Thymus (tissue), 11 donors: ENCODE measurements around the gene MARK4. TPM values are rescaled to one million over a fixed set of nuclear protein-coding genes. Genes with fewer than 3 reads are reported as not detected.
"Not testable (repeated sequence)": the region's sequence is repeated elsewhere in the genome, so short reads cannot be mapped to it uniquely, and the experiment has no call there.

Experiments used
- DNase-seq, 9 donors: peaks; one replicate each; pipeline ENCODE4 v3.0.0-alpha.2; 2013; ENCODE audit warnings: low spot score in 9 of 9, low read depth in 6 of 9, missing footprints in 1 of 9
- H3K27ac ChIP-seq, 2 donors: one replicate each; pipeline ENCODE4 v1.5.1; 2013; ENCODE audit warnings: control low read depth in 1 of 2, low read depth in 1 of 2, low read length in 1 of 2, mild to moderate bottlenecking in 1 of 2, moderate library complexity in 1 of 2
- H3K27me3 ChIP-seq, 2 donors: one replicate each; pipeline ENCODE4 v1.5.1; 2013; ENCODE audit warnings: low read length in 1 of 2; ENCODE audit not compliant: control insufficient read depth in 2 of 2, insufficient read depth in 1 of 2
- H3K36me3 ChIP-seq, 2 donors: one replicate each; pipeline ENCODE4 v1.5.1; 2013; ENCODE audit warnings: low read length in 1 of 2, mild to moderate bottlenecking in 1 of 2, moderate library complexity in 1 of 2; ENCODE audit not compliant: control insufficient read depth in 2 of 2, insufficient read depth in 2 of 2
- H3K4me1 ChIP-seq, 2 donors: one replicate each; pipeline ENCODE4 v1.5.1; 2013; ENCODE audit warnings: low read length in 2 of 2; ENCODE audit not compliant: control insufficient read depth in 2 of 2, insufficient read depth in 2 of 2
- H3K4me3 ChIP-seq, 2 donors: one replicate each; pipeline ENCODE4 v1.5.1; 2013; ENCODE audit warnings: low read length in 2 of 2, control low read depth in 1 of 2, mild to moderate bottlenecking in 1 of 2
- H3K9me3 ChIP-seq, 2 donors: one replicate each; pipeline ENCODE4 v1.5.1; 2013; ENCODE audit warnings: low read length in 1 of 2, mild to moderate bottlenecking in 1 of 2; ENCODE audit not compliant: control insufficient read depth in 2 of 2, insufficient read depth in 1 of 2
- WGBS: extraction: QIAGEN DNeasy Blood & Tissue Kit; methylation state at CpG from one replicate; pipeline ENCODE4 v1.1.7; 2013; 5-methylcytosine and 5-hydroxymethylcytosine counted together
- polyA plus RNA-seq: library from polyadenylated mRNA; stranded (reverse); fragments of 200-250 nt; gene quantifications from one replicate; pipeline ENCODE4 v1.2.3, GENCODE V29; 2013
- total RNA-seq: library from RNA; stranded (reverse); fragments of 120-200 nt; gene quantifications from one replicate; pipeline ENCODE4 v1.2.4, GENCODE V29; 2013
- donor health status: healthy.

Gene MARK4
- total and polyA plus RNA-seq, 2 donors, result 6.0 to 9.8 TPM

DNA sequence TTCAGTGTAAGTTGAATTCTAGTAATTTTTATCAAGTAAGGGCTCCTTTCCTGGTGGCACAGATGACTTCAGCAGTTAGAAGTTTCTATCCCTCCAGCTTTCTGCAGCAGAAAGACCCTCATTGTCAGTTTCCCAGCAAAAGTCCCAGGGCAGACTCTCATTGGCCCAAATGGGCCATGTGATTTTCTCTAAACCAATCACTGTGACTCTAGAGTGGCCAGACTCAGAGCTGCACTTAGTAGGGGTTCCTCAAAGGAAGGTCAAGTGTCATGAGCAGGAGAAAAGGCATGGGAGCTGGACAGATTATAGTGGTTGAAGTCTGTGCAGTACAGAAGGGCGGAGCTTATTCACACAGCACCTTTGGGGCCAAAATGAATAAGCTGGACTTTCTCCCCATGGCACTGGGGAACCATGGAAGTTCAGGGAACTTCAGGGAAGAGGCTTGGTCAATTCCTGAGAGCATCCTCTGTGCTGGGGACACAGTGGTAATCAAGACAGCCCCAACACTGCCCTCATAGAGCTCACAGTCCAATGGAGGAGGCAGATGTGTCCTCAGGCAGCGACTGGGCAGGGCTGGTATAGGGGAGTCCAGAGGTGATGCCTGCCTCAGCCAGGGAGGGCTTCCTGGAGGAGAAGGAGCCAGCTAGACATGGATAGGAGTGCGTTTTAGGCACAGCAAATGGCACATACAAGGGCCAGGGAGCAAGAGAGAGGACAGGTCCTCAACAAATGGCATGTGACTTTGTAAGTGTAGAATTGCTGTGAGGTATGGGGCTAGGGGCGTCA is 53.3 kb downstream of the MARK4 start:
- no peak overlapping the region for H3K4me3 ChIP-seq
- DNase-seq, result no peak
- peaks cover 0 to 4% of the 10 kb centered on the region in 2 donors for H3K9me3 ChIP-seq
- H3K4me1 ChIP-seq, result no peaks in the 10 kb centered on the region
- WGBS, result 85% methylated on average over 4 of the region's 4 CpGs
- no peak overlapping the region for H3K27ac ChIP-seq
- peaks cover 2 to 4% of the 10 kb centered on the region in 2 donors for H3K36me3 ChIP-seq
- no peaks in the 10 kb centered on the region for H3K27me3 ChIP-seq

DNA sequence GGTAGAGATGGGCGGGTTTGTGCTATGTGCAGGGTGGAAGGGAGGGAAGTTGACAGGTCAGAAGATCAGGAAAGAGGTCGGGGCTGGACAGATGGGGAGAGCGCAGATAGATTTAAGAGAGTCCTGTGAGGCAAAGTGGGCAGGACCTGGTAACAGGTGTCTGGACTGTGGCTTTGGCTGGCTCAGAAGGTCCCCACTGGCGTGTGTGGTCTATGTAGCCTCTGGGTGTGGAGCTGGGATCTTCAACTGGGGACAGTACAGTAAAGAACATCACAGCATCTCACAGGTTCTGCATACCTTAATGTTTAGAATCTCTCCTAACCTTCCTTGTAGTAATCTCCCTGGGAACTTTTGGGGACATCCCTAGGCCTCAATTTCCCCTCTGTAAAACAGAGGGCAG is 53.9 kb downstream of the MARK4 start:
- 80% methylated on average over 4 of the region's 4 CpGs for WGBS
- Histone ChIP-seq H3K27ac (no peak overlapping the region), H3K4me1 (no peaks in the 10 kb centered on the region), H3K27me3 (no peaks in the 10 kb centered on the region), H3K36me3 (no peaks in the 10 kb centered on the region), H3K4me3 (no peak overlapping the region), H3K9me3 (peaks cover 0 to 4% of the 10 kb centered on the region in 2 donors)
- no peak for DNase-seq

DNA sequence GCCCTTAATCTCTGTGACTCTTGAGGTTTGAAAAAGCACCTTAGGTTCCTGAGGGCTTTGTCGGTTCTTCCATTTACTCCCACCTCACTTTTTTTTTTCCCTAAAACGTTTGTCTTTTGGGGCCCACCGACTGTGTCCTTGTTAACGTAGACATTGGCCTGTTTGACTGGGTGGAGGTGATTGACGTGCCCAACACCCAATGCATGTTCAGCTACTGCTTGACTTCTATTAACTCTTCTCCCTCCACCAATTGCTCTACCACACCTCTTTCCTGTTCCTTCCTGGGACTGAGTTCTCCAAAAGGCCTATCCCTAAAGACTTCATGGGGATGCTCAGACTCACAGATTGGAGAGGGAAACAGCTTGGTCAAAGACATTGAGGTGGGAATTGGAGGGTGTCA is 54.4 kb downstream of the MARK4 start:
- Histone ChIP-seq H3K36me3 (no peaks in the 10 kb centered on the region), H3K27me3 (no peaks in the 10 kb centered on the region), H3K4me3 (no peak overlapping the region), H3K27ac (no peak overlapping the region), H3K9me3 (peaks cover 0 to 4% of the 10 kb centered on the region in 2 donors), H3K4me1 (no peaks in the 10 kb centered on the region)
- 36% methylated on average over 5 of the region's 5 CpGs for WGBS
- no peak for DNase-seq

DNA sequence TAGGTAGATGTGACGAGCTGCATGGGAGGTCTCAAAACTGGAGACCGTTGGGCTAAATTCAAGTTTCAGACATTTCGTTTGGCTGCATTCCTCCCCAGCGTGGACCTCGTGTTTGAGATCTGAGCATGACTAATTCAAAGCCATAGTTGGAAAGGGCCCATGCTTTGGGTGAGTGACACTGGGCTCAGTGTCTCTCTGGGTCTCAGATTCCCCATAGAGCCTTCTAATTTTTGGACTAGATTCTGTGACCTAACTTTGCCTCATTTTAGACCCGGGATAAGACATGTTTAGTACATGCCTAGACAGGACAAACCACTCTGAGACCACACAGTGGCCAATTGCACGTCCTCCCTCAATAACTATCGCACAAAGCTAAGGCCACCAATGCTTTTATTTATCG is 55.0 kb downstream of the MARK4 start:
- Histone ChIP-seq H3K27ac (no peak overlapping the region), H3K9me3 (peaks cover 0 to 4% of the 10 kb centered on the region in 2 donors), H3K4me3 (no peak overlapping the region), H3K27me3 (no peaks in the 10 kb centered on the region), H3K36me3 (no peaks in the 10 kb centered on the region), H3K4me1 (no peaks in the 10 kb centered on the region)
- DNase-seq, result no peak
- WGBS, result 76% methylated on average over 9 of the region's 9 CpGs

DNA sequence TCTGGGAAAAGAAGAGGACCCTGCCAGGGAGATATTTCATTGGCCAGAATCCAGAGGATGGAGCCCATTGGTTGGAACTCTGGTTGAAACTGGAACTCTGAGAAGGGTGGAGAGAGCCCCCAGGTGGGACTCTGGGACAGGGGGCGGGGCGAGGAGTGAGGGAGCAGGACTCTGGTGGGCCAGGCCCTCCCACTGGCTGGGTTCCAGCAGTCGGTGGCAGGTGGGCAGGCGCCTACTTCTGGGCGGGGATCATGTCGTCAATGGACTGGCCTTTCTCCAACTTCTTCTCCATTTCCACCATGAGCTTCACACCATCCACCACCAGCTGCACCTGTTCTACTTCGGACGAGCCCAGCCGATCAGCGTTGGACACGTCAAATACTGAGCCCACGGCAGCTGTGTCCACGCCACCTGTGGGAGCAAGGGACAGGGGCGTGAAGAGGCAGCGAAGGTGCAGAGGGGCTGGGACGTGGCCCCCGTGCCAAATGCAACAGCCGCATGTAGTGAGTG is 55.5 kb downstream of the MARK4 start:
- H3K4me3 ChIP-seq, result no peak overlapping the region
- H3K27ac ChIP-seq, result no peak overlapping the region
- H3K4me1 ChIP-seq, result no peaks in the 10 kb centered on the region
- H3K27me3 ChIP-seq, result no peaks in the 10 kb centered on the region
- H3K9me3 ChIP-seq, result peaks cover 0 to 4% of the 10 kb centered on the region in 2 donors
- H3K36me3 ChIP-seq, result no peaks in the 10 kb centered on the region
- WGBS, result 83% methylated on average over 18 of the region's 18 CpGs
- peak in 1 of 9 donors; percentile 7 for DNase-seq

DNA sequence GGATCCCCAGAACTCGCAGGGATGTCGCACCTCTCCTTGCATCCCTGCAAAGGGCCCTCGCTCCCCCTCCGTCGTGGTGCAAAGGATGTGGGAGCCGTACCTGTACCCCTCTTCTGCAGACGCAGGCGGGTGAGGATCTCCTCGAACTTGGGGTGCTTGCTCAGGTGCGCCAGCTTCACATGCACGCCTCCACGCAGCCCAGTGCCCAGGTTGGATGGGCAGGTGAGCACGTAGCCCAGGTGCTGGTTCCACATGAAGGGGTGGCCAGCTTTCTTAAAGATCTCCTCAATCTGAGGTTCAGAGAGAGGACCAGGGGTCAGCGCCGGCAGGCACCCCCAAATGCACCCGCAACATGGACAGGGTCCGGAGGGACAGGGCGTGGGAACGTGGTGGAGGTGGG is 56.3 kb downstream of the MARK4 start:
- no peaks in the 10 kb centered on the region for H3K27me3 ChIP-seq
- WGBS, result 91% methylated on average over 19 of the region's 19 CpGs
- no peak overlapping the region for H3K4me3 ChIP-seq
- H3K36me3 ChIP-seq, result no peaks in the 10 kb centered on the region
- peaks cover 0 to 4% of the 10 kb centered on the region in 2 donors for H3K9me3 ChIP-seq
- no peak overlapping the region for H3K27ac ChIP-seq
- no peak for DNase-seq
- no peaks in the 10 kb centered on the region for H3K4me1 ChIP-seq

DNA sequence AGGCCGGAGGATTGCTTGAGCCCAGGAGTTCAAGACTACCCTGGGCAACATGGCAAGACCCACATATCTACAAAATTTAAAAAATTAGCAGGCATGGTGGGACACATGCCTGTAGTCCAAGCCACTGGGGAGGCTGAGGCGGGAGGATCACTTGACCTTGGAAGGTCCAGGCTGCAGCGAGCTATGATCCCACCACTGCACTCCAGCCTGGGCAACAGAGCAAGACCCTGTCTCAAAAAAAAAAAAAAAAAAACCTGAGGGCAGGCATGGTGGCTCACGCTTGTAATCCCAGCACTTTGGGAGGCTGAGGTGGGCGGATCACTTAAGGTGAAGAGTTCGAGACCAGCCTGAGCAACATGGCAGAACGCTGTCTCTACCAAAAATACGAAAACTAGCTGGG is 58.3 kb downstream of the MARK4 start:
- not testable (repeated sequence) for H3K36me3 ChIP-seq, DNase-seq, H3K4me1 ChIP-seq, H3K4me3 ChIP-seq, H3K9me3 ChIP-seq, H3K27ac ChIP-seq, H3K27me3 ChIP-seq
- 98% methylated on average over 8 of the region's 8 CpGs for WGBS

DNA sequence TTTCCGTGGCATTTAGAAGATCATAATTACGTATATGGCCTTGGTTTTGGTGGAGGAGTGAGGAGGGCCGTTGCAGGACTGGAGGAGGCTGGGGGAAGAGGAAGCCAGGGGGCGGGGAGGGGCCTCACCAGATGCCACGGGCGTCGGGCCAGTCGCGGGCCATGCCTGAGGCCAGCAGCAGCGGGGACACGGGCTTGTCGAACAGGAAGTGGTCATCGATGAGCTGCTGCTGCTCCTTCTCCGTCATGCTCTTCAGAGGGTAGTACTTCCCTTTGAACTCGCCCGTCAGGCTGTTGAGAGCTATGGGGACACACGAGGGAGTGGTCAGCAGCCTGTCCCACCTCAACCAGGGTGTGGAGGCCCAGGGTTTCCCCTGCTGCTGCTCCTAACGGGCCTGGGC is 60.5 kb downstream of the MARK4 start:
- H3K36me3 ChIP-seq, result no peaks in the 10 kb centered on the region
- DNase-seq, result no peak
- no peak overlapping the region for H3K4me3 ChIP-seq
- 33% methylated on average over 18 of the region's 18 CpGs for WGBS
- H3K27me3 ChIP-seq, result peaks cover 0 to 14% of the 10 kb centered on the region in 2 donors
- peaks cover 0 to 4% of the 10 kb centered on the region in 2 donors for H3K9me3 ChIP-seq
- no peak overlapping the region for H3K27ac ChIP-seq
- peaks cover 0 to 5% of the 10 kb centered on the region in 2 donors for H3K4me1 ChIP-seq

DNA sequence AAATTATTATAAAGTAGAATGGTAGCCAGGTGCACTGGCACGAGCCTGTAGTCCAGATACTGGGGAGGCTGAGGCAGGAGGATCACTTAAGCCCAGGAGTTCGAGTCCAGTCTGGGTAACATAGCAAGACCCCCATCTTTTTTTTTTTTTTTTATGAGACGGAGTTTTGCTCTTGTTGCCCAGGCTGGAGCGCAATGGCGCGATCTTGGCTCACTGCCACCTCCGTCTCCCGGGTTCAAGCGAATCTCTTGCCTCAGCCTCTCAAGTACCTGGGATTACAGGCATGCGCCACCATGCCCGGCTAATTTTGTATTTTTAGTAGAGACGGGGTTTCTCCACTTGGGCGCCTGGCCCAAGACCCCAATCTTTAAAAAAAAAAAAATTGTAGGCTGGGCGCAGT is 61.2 kb downstream of the MARK4 start:
- not testable (repeated sequence) for DNase-seq, H3K36me3 ChIP-seq, H3K9me3 ChIP-seq, H3K4me3 ChIP-seq, H3K4me1 ChIP-seq, H3K27ac ChIP-seq
- H3K27me3 ChIP-seq, result peaks cover 0 to 16% of the 10 kb centered on the region in 2 donors
- WGBS, result 93% methylated on average over 14 of the region's 14 CpGs
